HG03095 (cell line): Measurements from ENCODE around the gene HS3ST3B1.

Experiments
- ATAC-seq: cut with Tn5 transposase; IDR thresholded peaks from one replicate; pipeline ENCODE4 v1.9.1; 2021; ENCODE audit warnings: moderate library complexity; ENCODE audit not compliant: unreplicated experiment

The HS3ST3B1 gene

GRCh38 chr17:14320098-14320497 is 19.2 kb downstream of the HS3ST3B1 start:
- ATAC-seq = no peak

DNA sequence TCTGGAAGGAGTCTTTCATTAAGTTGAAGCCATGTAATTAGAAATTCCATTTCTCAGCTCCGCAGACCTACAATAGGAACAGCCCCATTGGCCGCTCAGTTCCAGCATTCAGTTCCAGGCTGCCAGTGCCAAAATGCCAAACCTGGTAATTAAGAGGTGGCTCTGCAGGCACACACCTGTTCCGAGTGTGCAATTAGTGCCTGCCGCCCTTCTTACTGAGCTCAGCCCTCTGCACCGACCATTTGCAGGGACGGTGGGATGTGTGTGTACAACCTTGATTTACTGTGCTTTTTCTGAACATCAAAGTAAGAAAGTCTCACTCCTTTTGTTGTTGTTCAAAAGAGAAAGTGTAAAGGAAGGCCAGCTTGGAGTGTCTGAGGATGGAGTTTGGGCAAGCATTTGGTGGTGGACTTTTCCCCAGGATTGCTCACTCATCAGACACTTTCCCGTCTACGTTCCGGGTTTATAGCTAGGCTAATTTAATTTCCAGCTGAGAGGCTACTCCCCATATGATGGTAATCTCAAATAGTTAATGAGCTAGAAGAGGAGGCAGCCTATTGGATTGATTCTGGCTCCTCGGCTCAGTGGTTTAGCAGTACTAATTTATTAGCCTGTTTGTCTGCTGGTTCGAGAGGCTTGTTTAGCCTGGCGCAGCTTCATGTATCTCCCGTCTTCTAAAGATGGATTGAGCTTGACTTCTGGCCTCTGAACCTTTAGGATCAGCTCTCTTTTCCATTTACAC is 20.0 kb downstream of the HS3ST3B1 start:
- ATAC-seq = no peak

GRCh38 chr17:14321476-14321949 is 20.6 kb downstream of the HS3ST3B1 start:
- ATAC-seq = no peak

GRCh38 chr17:14321980-14322776 is 21.3 kb downstream of the HS3ST3B1 start:
- ATAC-seq = no peak

DNA sequence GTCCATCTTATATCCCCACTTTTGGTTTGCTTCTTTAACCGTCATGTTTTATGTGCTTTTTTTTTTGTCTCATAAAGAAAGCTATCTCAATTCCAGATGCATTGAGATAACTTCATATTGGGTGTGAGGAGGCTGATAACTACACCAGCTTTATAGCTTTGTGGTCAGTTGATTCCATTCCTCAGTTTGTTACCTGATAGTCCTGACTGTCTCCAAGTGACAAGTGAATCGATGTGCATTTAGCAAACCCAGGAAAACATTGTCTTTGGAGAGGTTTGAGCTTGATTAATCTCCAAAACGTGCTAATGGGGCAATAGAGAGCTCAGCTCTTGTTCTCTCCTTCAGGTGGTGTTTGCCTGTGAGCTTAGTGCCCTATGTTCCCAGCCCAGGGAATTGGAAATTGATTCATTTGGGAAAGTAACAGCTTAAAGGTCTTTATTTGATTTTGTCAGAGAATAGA is 22.7 kb downstream of the HS3ST3B1 start:
- no peak for ATAC-seq

DNA sequence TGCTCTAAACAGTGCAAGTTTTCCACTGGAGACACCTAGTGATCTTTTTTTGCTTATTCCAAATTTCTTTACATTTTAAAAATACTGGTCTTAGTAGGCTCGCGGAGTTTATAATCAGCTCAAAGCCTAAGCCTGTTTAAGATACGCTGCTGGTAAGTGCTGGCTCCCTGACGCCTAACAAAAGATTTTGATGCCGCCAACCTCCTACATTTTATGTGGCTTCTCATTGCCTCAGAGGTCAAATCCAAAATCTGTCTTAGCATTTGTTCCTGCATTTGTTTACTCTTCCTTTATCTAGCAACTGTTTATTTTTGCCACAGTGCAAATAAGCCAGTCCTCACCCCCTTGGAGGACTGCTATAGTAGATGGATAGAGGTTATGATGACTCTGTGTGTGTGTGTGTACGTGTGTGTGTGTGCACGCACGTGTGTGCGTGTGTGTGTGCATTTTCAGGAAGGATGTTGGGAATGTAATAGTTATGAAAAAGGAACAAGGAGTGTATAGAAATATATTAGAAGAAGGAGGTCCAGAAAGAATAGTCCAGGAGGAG is 24.8 kb downstream of the HS3ST3B1 start:
- no peak for ATAC-seq

GRCh38 chr17:14329900-14330491 is 29.1 kb downstream of the HS3ST3B1 start:
- no peak for ATAC-seq

- ATAC-seq = no peak
Observed at GRCh38 chr17:14330492-14330962, 29.6 kb downstream of the HS3ST3B1 start.

DNA sequence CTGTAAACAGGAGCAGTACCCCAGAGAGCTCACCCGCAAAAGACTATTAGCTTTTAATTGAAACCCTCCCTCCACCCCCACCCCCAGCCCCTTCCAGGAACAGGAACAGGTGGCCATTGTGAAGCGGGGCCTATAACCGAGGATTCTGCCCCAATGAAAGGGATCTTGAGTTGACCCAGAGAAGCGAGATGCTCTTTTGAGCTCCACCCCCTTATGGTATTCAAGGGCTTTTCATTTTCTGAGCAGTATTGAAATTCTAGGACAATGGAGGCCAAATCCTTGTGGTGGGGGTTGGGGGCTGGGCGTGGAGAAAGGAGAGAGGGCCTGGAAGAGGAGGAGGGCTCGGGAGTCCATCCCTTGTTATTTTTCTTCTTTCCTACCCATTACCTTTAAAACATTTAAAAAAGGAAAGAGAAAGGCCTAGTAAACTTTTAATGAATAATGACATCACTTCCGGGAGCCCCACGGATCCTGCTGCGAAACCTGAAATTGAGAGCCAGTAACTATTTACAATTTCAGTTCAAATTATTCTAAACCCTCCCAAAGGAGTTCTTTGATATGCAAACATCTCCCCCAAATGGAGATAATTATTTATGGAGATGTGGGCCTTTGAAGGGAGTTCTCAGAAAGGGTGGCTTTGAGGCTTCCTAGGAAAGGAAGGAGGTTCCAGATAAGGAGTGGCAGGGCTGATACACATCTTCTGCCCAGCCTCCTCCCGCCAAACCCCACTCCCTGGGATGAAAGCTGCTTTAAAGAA is 30.5 kb downstream of the HS3ST3B1 start:
- no peak for ATAC-seq

DNA sequence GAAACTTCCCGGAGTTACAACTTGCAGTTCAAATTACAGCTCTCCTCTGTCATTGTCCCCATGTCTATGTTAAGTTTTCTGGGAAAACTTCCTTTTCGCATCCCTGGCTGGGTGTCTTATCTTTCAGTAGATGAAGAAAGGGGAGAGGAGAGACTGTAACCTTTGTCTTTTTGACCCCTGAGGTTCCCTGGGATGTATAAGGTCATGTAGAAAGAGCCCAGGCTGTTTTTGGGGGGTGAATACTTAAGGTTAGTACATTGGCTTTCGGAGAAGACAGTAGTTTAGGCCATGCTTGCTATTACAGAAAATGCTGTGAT is 31.1 kb downstream of the HS3ST3B1 start:
- ATAC-seq = no peak

DNA sequence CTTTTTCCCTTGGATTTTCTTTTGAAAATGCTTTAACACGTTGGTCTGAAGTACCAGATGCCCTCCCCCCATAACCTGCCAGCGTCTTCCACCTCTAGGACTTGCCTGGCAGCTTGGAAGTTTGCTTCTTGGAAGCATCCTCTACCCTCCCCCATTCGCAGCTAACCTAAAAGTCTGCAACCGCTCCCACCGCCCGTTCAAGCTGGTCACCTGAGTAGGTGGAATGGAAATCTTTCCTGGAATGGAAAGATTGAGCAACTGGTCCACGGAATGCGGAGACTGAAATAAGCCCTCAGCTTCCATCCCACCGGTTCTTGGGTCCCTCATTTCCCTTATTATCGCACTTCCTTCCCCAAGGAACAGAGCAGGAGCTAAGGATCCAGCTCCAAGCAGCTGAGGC is 31.4 kb downstream of the HS3ST3B1 start:
- no peak for ATAC-seq

DNA sequence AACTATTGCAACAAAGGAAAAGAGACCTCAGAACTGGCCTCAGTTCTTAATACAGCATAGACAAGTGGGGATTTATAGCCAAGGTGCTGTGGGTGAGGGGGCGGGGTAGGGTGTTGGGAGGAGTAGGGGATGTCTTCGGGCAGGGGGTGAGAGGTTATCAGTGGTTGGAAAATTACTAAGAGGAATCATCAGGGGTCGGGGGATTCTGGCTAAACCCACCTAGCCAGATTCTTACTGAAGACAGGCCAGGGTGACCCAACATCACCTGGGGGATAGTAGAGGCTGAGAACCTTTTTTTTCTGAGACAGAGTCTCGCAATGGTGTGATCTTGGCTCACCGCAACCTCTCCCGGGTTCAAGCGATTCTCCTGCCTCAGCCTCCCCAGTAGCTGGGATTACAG is 32.6 kb downstream of the HS3ST3B1 start:
- no peak for ATAC-seq

GRCh38 chr17:14334276-14334840 is 33.5 kb downstream of the HS3ST3B1 start:
- no peak for ATAC-seq

- no peak for ATAC-seq
Observed at GRCh38 chr17:14334919-14335318, 34.0 kb downstream of the HS3ST3B1 start.

- ATAC-seq = no peak
Observed at GRCh38 chr17:14336418-14336817, 35.5 kb downstream of the HS3ST3B1 start.

DNA sequence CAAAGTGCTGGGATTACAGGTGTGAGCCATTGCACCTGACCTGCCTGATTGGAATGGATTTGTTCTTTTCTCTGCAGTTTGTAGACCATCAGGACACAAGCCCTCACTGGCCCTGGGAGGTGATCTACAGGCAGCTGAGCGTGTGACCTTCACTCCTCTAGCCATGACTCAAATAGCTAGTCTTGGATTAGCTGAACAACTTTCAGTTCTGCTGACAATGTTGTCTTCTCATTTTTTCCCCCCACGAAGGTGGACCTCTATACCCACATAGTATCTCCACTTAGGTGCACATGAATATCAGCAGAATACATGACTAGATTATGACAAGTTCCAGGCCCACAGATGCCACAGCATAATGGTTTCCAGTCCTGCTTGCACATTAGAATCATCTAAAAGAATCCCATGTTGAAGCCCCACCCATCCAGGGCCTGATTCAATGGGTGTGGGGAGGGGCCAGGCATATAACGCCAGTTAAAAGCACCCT is 36.8 kb downstream of the HS3ST3B1 start:
- peak; percentile 81 for ATAC-seq

- ATAC-seq = no peak
Observed at GRCh38 chr17:14340857-14341754, 40.2 kb downstream of the HS3ST3B1 start.

DNA sequence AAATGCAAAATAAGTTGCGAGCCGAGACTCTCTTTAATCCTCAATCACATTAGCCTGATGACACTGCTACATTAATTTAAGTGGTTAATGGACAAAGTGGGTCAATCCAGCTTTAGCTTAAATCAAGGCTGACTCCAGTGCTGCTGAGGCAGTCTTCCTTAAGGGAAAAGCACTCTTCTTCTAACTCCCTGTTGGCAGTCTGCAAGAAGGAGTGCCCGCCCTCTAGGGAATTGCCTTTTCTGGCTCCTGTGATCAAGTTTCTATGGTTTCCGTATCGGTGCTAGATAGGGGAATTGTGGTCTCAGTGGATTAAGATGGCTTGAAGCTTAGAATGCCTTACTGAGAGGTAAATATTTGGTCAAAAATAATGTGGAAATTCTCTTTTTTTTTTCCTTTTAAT is 41.0 kb downstream of the HS3ST3B1 start:
- ATAC-seq = no peak

GRCh38 chr17:14346801-14347200 is 45.9 kb downstream of the HS3ST3B1 start:
- ATAC-seq = no peak
